A673 (cell line): ENCODE measurements around the gene ADK. TPM values are rescaled to one million over a fixed set of nuclear protein-coding genes. Genes with fewer than 3 reads are reported as not detected.

ENCODE experiments used
- Bru-seq: library from RNA; stranded (reverse); fragments of 400-500 nt; gene quantifications from one replicate; lab custom pipeline; 2021; lab: Mats Ljungman, UMichigan
- BruChase-seq, 2 experiments: library from RNA; stranded (reverse); fragments of 400-500 nt; gene quantifications; one replicate each; lab custom pipeline; 2021; lab: Mats Ljungman, UMichigan
- BruUV-seq: library from RNA; stranded (reverse); fragments of 400-500 nt; replicated peaks from 2 replicates; lab custom pipeline; 2021; lab: Mats Ljungman, UMichigan
- CTCF ChIA-PET: fragments of 300-600 bp; sonication (Branson Sonifier 250); formaldehyde crosslinking; loops from one replicate; lab custom pipeline; 2022; ENCODE audit warnings: antibody characterized with exemption; lab: Charles Lee
- POLR2A ChIA-PET: fragments of 300-600 bp; sonication (Branson Sonifier 250); formaldehyde crosslinking; loops from one replicate; lab custom pipeline; 2022; ENCODE audit warnings: antibody characterized with exemption; ENCODE audit not compliant: low non-redundant PET; lab: Charles Lee
- DNase-seq: peaks from one replicate; pipeline ENCODE4 v3.0.0-alpha.2; 2015; ENCODE audit warnings: low spot score
- H3K27ac ChIP-seq: fragments of 200-600 bp; sonication (generic); 2 replicates; pipeline ENCODE4 v1.5.1; 2016; ENCODE audit warnings: mixed run types, low read depth, mild to moderate bottlenecking, mixed read lengths, antibody characterized with exemption, low read length; ENCODE audit not compliant: poor library complexity, severe bottlenecking
- H3K27me3 ChIP-seq: fragments of 200-600 bp; sonication (generic); replicated peaks from 2 replicates; pipeline ENCODE4 v1.6.1; 2017; ENCODE audit warnings: mixed run types, low read depth, mild to moderate bottlenecking, mixed read lengths, antibody characterized with exemption, low read length; ENCODE audit not compliant: insufficient read depth, poor library complexity
- H3K36me3 ChIP-seq: fragments of 200-600 bp; sonication (generic); 2 replicates; pipeline ENCODE4 v1.6.1; 2016; ENCODE audit warnings: mixed run types, mild to moderate bottlenecking, mixed read lengths, antibody characterized with exemption, low read length; ENCODE audit not compliant: insufficient read depth, poor library complexity, severe bottlenecking
- H3K4me1 ChIP-seq: fragments of 200-600 bp; sonication (generic); 2 replicates; pipeline ENCODE4 v1.6.1; 2017; ENCODE audit warnings: mixed run types, mild to moderate bottlenecking, mixed read lengths, antibody characterized with exemption, low read length; ENCODE audit not compliant: insufficient read depth, poor library complexity, severe bottlenecking
- H3K4me3 ChIP-seq: fragments of 200-600 bp; sonication (generic); 2 replicates; pipeline ENCODE4 v1.5.1; 2016; ENCODE audit warnings: low read depth, mixed run types, mild to moderate bottlenecking, mixed read lengths, low read length; ENCODE audit not compliant: poor library complexity, severe bottlenecking
- H3K9me3 ChIP-seq: fragments of 200-600 bp; sonication (generic); 2 replicates; pipeline ENCODE4 v1.6.1; 2016; ENCODE audit warnings: mixed run types, low read depth, mild to moderate bottlenecking, mixed read lengths, antibody characterized with exemption, low read length; ENCODE audit not compliant: poor library complexity, severe bottlenecking
- EZH2 ChIP-seq: fragments of 200-600 bp; sonication (generic); IDR thresholded peaks from 2 replicates; pipeline ENCODE4 v1.6.1; 2017; ENCODE audit warnings: borderline replicate concordance, low read depth, mild to moderate bottlenecking, mixed read lengths, antibody characterized with exemption, low read length; ENCODE audit not compliant: poor library complexity, severe bottlenecking
- intact Hi-C: fragments of 100-400 bp; cut with micrococcal nuclease; formaldehyde crosslinking; loops from one replicate; pipeline ENCODE4 v1.10.0; 2022; ENCODE audit not compliant: unreplicated experiment
- long read RNA-seq: library from polyadenylated mRNA; stranded (forward); transcript quantifications from one replicate; pipeline ENCODE4 v2.0.0, GENCODE V29; 2022
- total RNA-seq: library from RNA; stranded (reverse); gene quantifications from 2 replicates; pipeline ENCODE4 v1.2.3, GENCODE V29; 2021
- TF ChIP-seq, protein P1 (sequence below): fragments of 300-800, 200-600 bp; sonication (generic); conservative IDR thresholded peaks from 2 replicates; pipeline ENCODE4 v1.5.1; 2017; ENCODE audit warnings: low read depth, mild to moderate bottlenecking, antibody characterized with exemption, low read length, moderate library complexity, mixed read lengths

ADK gene
- total RNA-seq (46.5 and 49.0 TPM in 2 replicates), Bru-seq, nascent RNA (percentile 84 among the genes with signal in this experiment), BruChase-seq, experiment 1, labeled RNA remaining after a 2-hour chase (percentile 72 among the genes with signal in this experiment), BruChase-seq, experiment 2, labeled RNA remaining after a 6-hour chase (percentile 69 among the genes with signal in this experiment)
- long read RNA-seq, transcript ADK-205 (10 exons, 1,866 nt), result minor isoform, 5 of 149 reads
- long read RNA-seq, transcript ADK-202 (11 exons, 2,083 nt), result major isoform, 78 of 149 reads
- long read RNA-seq, transcript ADK-201 (11 exons, 1,169 nt), result minor isoform, 21 of 149 reads
- long read RNA-seq, partial matches to known transcripts, result 9 of 149 reads
- long read RNA-seq, other reads (novel, unspliced or antisense), result 34 of 149 reads

DNA sequence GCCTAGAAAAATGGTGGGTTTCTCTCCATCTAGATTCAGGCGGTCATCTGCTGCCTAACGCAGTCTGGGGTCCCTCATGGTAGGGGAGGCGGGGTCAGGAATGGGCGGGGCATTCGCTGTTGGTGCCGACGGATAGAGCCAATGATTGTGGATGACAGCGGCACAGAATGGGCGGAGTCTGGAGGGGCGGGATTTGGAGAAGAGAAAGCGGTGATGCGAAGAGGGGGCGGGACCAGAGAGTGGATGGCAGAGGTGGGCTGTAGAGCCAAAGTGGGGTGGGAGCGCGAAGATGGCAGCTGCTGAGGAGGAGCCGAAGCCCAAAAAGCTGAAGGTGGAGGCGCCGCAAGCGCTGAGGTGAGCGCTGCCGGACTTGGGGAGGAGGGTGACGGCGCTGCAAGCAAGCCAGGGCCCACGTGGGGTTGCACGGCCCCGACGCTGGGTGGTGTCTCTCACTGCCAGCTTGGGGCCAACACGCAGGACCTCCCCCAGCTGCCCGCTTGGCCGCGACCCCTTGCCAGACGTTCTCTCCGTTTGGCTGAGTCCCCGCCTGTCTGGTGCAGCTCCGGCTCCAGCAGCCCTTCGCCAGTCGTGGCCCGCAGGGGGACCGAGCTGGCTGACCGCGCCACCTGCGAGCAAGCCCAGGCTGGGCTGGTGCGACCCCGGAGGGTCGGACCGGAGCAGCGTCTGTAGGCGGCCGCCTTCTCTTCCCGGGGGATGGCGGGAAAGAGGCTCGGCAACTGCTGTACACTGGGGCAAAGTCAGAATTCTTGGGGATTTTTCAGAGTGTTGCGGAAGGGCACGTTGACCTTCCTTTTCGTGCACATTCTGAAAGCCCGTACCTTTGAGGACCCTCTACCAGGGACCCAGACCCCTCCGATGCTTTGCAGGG, at the start of gene ADK:
Gene ADK (plus strand): TSS at position 232 of the 889 bp plus-strand sequence. CDS start 58 bp downstream, at position 290.
- CTCF ChIA-PET, result no interaction called here

DNA sequence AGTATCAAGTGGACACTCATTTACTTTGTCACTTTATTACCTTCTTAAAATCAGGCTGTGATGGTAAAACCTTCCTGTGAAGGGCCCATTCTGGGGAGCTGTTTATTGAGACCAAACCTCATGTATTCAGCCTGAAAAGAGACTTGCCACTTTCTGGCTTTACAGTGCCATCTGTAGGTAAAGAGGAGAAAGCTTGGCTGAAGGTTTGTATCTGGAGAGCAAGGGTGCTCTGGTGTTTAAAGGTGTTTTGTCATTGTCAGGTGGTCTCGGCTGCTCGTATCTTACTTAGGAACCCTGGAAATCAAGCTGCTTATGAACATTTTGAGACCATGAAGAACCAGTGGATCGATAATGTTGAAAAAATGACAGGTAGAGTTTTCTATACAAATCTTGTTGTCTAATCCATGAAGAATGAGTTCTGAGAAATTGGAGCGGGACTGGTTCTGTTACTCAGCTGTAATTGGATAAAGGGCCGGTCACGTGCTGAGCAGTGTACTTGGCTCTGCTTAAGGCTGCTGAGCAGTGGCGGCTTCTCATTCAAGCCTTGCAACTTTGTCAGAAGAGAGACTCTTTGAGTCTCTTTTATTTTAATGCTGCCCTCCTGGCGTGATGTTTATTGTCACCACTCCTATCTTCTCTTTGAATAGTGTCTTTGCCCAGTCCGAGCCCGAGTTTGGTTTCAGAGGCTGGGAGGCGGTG, 47.3 kb upstream of the ADK start:
- POLR2A ChIA-PET, result no interaction called here
- no TSS peak for BruUV-seq

More for the DNA sequence above, at the start of gene ADK:
- Histone ChIP-seq H3K4me3 (peak within 1 kb of the TSS; percentile 83), H3K36me3 (no peaks in the 10 kb centered on the region), H3K27ac (peak within 1 kb of the TSS; percentile 96), H3K4me1 (peaks cover 26% of the 10 kb centered on the region), H3K9me3 (no peaks in the 10 kb centered on the region), H3K27me3 (no peaks in the 10 kb centered on the region)
- DNase-seq, result peak; percentile 99
- TSS peak; percentile 54 for BruUV-seq
- TF ChIP-seq, protein P1, sequence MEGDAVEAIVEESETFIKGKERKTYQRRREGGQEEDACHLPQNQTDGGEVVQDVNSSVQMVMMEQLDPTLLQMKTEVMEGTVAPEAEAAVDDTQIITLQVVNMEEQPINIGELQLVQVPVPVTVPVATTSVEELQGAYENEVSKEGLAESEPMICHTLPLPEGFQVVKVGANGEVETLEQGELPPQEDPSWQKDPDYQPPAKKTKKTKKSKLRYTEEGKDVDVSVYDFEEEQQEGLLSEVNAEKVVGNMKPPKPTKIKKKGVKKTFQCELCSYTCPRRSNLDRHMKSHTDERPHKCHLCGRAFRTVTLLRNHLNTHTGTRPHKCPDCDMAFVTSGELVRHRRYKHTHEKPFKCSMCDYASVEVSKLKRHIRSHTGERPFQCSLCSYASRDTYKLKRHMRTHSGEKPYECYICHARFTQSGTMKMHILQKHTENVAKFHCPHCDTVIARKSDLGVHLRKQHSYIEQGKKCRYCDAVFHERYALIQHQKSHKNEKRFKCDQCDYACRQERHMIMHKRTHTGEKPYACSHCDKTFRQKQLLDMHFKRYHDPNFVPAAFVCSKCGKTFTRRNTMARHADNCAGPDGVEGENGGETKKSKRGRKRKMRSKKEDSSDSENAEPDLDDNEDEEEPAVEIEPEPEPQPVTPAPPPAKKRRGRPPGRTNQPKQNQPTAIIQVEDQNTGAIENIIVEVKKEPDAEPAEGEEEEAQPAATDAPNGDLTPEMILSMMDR, result peak; percentile 23; the same call in 1 of the 2 replicates
- TF ChIP-seq EZH2, result no peak
- POLR2A ChIA-PET, result interaction anchor here (0.7 kb wide), 1 partner anchor 964 kb away, joined by 3 read pairs; no protein-coding TSS in a partner anchor
- intact Hi-C loops, result no loop called here

More for the DNA sequence above, 47.3 kb upstream of the ADK start:
- Histone ChIP-seq H3K9me3 (no peaks in the 10 kb centered on the region), H3K4me3 (no peak overlapping the region), H3K27me3 (no peaks in the 10 kb centered on the region), H3K27ac (no peak overlapping the region), H3K36me3 (peaks cover 87% of the 10 kb centered on the region), H3K4me1 (no peaks in the 10 kb centered on the region)
- TF ChIP-seq, protein P1, result peak; percentile 56
- TF ChIP-seq EZH2, result no peak
- CTCF ChIA-PET, result interaction anchor here (0.6 to 2.3 kb wide), 4 partner anchors 8 to 254 kb away, joined by 3 to 28 read pairs (median 6); no protein-coding TSS in a partner anchor
- DNase-seq, result peak; percentile 53
- intact Hi-C loops, result loop anchor here (1.0 kb wide), 1 partner anchor 217 kb away; no protein-coding TSS in a partner anchor
